ENCODE data around the gene TMEM130.

GRCh38 chr7:98879979-98880315 is 10.1 kb upstream of the TMEM130 start:
- no peak for TF ChIP-seq EZH2 (IDR thresholded peaks at IDR 0.05; ENCODE audit: borderline replicate concordance, low read length)
- TF ChIP-seq, protein P1, sequence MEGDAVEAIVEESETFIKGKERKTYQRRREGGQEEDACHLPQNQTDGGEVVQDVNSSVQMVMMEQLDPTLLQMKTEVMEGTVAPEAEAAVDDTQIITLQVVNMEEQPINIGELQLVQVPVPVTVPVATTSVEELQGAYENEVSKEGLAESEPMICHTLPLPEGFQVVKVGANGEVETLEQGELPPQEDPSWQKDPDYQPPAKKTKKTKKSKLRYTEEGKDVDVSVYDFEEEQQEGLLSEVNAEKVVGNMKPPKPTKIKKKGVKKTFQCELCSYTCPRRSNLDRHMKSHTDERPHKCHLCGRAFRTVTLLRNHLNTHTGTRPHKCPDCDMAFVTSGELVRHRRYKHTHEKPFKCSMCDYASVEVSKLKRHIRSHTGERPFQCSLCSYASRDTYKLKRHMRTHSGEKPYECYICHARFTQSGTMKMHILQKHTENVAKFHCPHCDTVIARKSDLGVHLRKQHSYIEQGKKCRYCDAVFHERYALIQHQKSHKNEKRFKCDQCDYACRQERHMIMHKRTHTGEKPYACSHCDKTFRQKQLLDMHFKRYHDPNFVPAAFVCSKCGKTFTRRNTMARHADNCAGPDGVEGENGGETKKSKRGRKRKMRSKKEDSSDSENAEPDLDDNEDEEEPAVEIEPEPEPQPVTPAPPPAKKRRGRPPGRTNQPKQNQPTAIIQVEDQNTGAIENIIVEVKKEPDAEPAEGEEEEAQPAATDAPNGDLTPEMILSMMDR (conservative IDR thresholded peaks at IDR 0.05 in 1 of 2, IDR thresholded peaks at IDR 0.05 in 1 of 2; ENCODE audit: extremely low read depth in 1 of 2, insufficient read depth in 1 of 2, low read depth in 1 of 2, low read length in 2 of 2): peak in 1 of 2 donors; percentile 0

Measured in mammary epithelial cell (primary cell).